Upper lobe of left lung (tissue), 6 donors: ENCODE data around the gene PDXDC1. TPM values are rescaled to one million over a fixed set of nuclear protein-coding genes. Genes with fewer than 3 reads are reported as not detected.
"Not testable (repeated sequence)": the region's sequence is repeated elsewhere in the genome, so short reads cannot be mapped to it uniquely, and the experiment has no call there.

Source experiments
- ATAC-seq, 2 donors: fragments of 200-7000 bp; cut with Tn5 transposase; one replicate each; pipeline ENCODE4 v1.9.1; 2022; ENCODE audit warnings: mild to moderate bottlenecking in 2 of 2, moderate library complexity in 2 of 2; ENCODE audit not compliant: low FRiP score in 2 of 2
- DNase-seq, 2 donors: peaks; one replicate each; pipeline ENCODE4 v3.0.0-alpha.2; 2019 to 2020
- H3K27ac ChIP-seq, 4 donors: fragments of 200-600 bp; sonication (generic); one replicate each; pipeline ENCODE4 v1.5.1; 2016 to 2019
- H3K27me3 ChIP-seq, 4 donors: fragments of 200-600 bp; sonication (generic); one replicate each; pipeline ENCODE4 v1.5.1; 2017 to 2019
- H3K36me3 ChIP-seq, 4 donors: fragments of 200-600 bp; sonication (generic); one replicate each; pipeline ENCODE4 v1.5.1; 2016 to 2019
- H3K4me1 ChIP-seq, 4 donors: fragments of 200-600 bp; sonication (generic); one replicate each; pipeline ENCODE4 v1.5.1; 2018 to 2019
- H3K4me3 ChIP-seq, 4 donors: fragments of 200-600 bp; sonication (generic); one replicate each; pipeline ENCODE4 v1.5.1; 2017 to 2019; ENCODE audit warnings: mild to moderate bottlenecking in 2 of 4, moderate library complexity in 1 of 4
- H3K9me3 ChIP-seq, 4 donors: fragments of 200-600 bp; sonication (generic); one replicate each; pipeline ENCODE4 v1.5.1; 2018 to 2019
- EP300 ChIP-seq, 4 donors: sonication (generic); formaldehyde crosslinking; IDR thresholded peaks; one replicate each; pipeline ENCODE4 v1.5.1; 2017; ENCODE audit warnings: antibody characterized with exemption in 4 of 4, control low read depth in 2 of 4
- POLR2A ChIP-seq, 4 donors: fragments of 450-650 bp; IDR thresholded peaks; one replicate each; pipeline ENCODE4 v1.5.1; 2016 to 2017; ENCODE audit warnings: antibody characterized with exemption in 4 of 4, mild to moderate bottlenecking in 2 of 4
- POLR2AphosphoS5 ChIP-seq, 2 donors: sonication (generic); formaldehyde crosslinking; IDR thresholded peaks; one replicate each; pipeline ENCODE4 v1.5.1; 2017; ENCODE audit warnings: antibody characterized with exemption in 2 of 2
- WGBS, 2 donors: methylation state at CpG; one replicate each; pipeline ENCODE4 v1.1.5; 2017 to 2018; 5-methylcytosine and 5-hydroxymethylcytosine counted together
- total RNA-seq, 6 donors: library from RNA; depleted of rRNA in 4 of 6; stranded (reverse); fragments of >200 nt in 4 of 6; gene quantifications; one replicate each; pipeline versions ENCODE4 v1.1.0 to v1.2.1, GENCODE V29; 2016 to 2021
- TF ChIP-seq, protein P1 (sequence below), 6 experiments: fragments of 450-650 bp in 4 of 6; fragments of 200-600 bp in 2 of 6; sonication (generic) in 2 of 6; IDR thresholded peaks; one replicate each; pipeline ENCODE4 v1.5.1; 2016 to 2019; ENCODE audit warnings: antibody characterized with exemption in 6 of 6
- donor health status: DM: no; HTN: no; CAD: no; lungs with moderate emphysema.
- donor health status: DM: no; HTN: yes; CAD: no; lungs with severe emphysema.

PDXDC1 gene
- total RNA-seq, 6 donors from 2014 or later = 67.1 to 148 (median 85.2) TPM

DNA sequence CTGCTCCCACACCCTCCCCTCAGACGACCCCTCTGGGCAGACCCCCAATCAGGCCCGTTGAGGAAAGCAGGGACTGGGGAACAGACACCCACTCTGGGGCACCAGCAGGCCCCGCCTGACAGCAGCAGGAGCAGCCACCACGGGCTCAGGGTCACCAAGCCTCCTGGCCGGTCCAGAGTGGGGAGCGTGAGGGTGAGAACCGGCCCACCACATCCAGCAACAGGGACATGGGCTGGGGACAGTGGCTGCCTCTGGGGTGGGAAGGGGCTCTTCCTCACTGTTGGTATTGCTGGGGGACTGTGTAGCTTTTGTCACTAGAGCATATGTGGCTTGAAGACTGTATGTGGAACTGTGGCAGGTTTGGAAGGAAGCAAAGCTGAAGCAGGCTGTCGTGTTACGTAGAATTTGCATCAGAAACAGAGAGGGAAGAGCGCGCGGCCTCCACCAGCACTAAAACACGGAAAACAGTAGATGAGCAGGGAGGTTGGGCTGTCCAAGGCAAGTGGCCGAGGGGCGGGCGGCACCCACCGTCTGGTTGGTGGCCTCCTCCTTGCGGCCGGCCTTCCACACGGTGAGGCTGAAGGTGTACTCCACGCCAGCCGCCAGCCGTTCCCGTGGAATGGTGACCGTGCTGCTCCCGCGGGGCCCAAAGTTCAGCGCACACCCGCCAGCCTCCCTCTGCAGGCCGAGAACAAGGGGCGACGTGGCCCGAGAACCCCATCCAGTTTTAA lies 160.1 kb downstream of the PDXDC1 start:
- H3K9me3 ChIP-seq, H3K27me3 ChIP-seq, H3K4me3 ChIP-seq, DNase-seq, H3K4me1 ChIP-seq, H3K27ac ChIP-seq: not testable (repeated sequence)
- H3K36me3 ChIP-seq = peaks cover 0 to 24% (median 10%) of the 10 kb centered on the region in 4 donors
- 88 to 100% methylated on average over 6 to 10 of the region's 33 CpGs for WGBS, 2 donors
- peak; percentile 30 to 35 for ATAC-seq

DNA sequence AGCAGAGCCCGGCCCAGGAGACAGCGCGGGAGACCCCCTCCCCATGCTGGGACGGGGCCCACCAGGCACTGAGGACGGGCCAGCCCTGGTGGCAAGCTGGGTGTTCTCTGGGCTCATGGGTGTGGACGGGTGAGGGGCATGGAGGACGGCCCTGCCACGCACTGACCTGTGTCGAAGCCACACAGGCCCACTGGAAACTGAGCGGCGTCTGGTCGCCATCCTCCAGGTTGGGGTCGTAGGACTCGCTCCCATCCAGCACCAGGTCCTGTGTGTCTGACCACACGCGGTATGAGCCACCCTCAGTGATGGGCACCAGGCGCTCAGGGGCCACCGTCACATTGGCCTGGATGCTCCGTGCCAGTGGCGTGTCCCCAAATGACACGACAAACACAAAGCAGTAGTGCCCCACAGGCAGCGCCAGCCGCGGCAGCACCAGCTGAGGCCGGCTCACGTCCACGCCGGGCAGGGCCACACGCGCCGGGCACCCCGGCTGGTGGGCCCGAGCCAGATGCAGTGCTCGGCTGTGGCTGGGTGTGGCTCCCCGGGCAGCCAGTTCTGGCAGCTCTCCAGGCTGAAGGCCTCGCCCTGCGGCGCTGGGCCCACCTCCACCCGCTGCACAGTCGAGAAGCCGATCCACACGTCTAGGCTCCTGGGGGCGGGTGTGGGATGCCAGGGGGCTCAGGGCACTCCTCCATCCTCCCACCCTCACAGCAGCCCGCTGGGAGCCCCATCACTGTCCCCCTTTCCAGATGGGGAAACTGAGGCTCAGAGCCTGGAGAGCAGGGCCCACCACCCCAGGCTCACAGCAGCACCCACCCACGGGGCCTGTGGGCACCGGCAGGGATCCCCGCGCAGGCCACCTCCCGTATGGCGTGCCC lies 160.9 kb downstream of the PDXDC1 start:
- not testable (repeated sequence) for H3K27ac ChIP-seq, H3K27me3 ChIP-seq, H3K9me3 ChIP-seq, H3K4me1 ChIP-seq, H3K4me3 ChIP-seq
- ATAC-seq (peak; percentile 43 to 68), DNase-seq (peak in 1 of 2 donors; percentile 70)
- WGBS, 2 donors = 0 to 83% methylated on average over 1 to 23 of the region's 50 CpGs
- H3K36me3 ChIP-seq = peaks cover 0 to 17% (median 8%) of the 10 kb centered on the region in 4 donors

DNA sequence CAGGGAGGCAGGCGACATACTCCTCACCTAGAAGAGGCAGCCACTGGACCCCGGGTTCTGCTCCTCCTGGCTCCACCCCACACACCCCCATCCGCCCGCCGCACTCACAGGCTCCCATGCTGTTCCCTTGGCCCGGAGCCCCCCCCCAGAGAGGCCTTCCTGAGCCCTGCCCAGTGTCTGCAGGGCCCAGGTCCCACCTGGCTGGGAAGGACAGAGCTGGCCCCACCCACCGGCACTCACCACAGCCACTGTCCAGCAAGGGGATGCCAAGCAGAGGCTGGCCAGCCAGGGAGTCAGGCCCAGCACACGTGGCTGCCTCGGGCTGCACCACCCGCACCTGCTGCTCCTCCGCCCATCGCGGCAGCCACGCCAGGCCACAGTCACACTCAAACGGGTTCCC lies 162.7 kb downstream of the PDXDC1 start:
- H3K27me3 ChIP-seq, H3K27ac ChIP-seq, ATAC-seq, H3K4me3 ChIP-seq, H3K9me3 ChIP-seq: not testable (repeated sequence)
- H3K36me3 ChIP-seq = peaks cover 0 to 16% (median 3%) of the 10 kb centered on the region in 4 donors
- peaks cover 0 to 22% (median 9%) of the 10 kb centered on the region in 4 donors for H3K4me1 ChIP-seq
- 97% methylated on average over 7 of the region's 15 CpGs; no CpG with 5 or more reads in 1 of the 2 donors for WGBS, 2 donors
- DNase-seq = peak in 1 of 2 donors; percentile 45

DNA sequence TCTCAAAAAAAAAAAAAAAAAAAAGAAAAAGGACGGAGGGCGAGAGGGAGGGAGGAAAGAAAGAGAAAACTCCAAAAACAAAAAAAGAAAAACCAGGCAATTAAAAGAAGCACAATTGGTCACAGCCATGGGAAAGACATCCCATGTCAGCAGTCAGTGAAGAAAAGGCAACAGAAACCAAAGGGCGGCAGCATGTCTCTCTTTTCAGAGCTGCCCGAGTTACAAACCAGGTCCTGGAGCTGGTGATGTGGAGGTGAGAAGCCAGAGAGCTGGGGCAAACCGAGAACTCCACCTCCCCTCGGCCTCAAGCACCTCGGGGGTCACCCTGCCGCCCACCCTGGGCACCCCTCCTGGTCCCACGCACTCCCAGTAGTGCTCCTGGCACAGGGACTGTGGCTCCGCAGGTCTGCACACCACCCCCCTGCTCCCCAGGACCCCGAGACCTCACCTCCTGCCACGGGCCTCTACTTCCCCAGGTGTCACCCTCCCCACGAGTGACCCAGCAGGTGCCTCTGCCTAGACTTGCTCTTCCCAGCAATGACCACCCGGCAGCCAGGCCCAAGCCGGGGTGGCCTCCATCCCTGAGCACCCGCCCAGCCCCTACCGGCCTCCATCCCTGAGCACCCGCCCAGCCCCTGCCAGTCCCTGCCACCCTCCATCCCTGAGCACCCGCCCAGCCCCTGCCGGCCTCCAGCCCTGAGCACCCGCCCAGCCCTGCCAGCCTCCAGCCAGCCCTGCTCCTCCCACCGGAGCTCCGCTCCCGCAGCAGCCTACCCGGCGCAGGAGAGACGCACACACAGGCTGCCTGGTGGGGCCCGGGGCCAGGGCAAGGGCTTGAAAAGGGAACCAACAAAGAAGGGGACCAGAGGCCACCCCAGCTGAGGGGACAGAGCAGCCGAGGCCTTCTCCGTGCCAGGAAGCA lies 165.9 kb downstream of the PDXDC1 start:
- peaks cover 26 to 54% (median 33%) of the 10 kb centered on the region in 4 donors for H3K4me1 ChIP-seq
- not testable (repeated sequence) for H3K9me3 ChIP-seq, H3K4me3 ChIP-seq, H3K27me3 ChIP-seq, H3K36me3 ChIP-seq
- 76 to 85% methylated on average over 7 to 23 of the region's 30 CpGs for WGBS, 2 donors
- H3K27ac ChIP-seq = peak overlapping the region in 1 of 4 donors; percentile 54
- DNase-seq (peak in 1 of 2 donors; percentile 82), ATAC-seq (peak; percentile 11 to 24)

DNA sequence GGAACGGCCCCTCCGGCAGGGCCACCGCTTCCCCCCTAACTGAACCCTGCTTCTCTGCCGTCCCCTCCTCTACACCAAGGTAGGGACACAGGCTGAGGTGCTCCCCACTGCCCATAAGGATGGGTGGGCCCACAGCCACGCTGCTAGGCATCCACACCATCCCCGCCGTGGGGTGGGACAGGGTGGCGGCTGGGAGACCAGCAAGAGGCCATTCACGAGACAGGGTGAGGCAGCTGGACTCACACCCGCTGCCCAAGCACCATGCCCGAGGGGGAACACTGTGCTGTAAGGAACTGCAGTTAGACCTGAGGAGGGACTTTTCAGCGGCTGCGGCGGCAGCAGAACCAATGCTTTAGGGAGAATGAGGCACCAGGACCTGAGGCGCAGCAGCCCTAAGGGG lies 166.8 kb downstream of the PDXDC1 start:
- peak in 1 of 2 donors; percentile 72 for DNase-seq
- Histone ChIP-seq H3K36me3 (no peaks in the 10 kb centered on the region), H3K27me3 (no peaks in the 10 kb centered on the region), H3K4me1 (peaks cover 33 to 60% (median 39%) of the 10 kb centered on the region in 4 donors), H3K9me3 (no peaks in the 10 kb centered on the region), H3K4me3 (no peak overlapping the region), H3K27ac (peak overlapping the region in 2 of 4 donors; percentile 61)
- ATAC-seq = no peak
- TF ChIP-seq, protein P1, sequence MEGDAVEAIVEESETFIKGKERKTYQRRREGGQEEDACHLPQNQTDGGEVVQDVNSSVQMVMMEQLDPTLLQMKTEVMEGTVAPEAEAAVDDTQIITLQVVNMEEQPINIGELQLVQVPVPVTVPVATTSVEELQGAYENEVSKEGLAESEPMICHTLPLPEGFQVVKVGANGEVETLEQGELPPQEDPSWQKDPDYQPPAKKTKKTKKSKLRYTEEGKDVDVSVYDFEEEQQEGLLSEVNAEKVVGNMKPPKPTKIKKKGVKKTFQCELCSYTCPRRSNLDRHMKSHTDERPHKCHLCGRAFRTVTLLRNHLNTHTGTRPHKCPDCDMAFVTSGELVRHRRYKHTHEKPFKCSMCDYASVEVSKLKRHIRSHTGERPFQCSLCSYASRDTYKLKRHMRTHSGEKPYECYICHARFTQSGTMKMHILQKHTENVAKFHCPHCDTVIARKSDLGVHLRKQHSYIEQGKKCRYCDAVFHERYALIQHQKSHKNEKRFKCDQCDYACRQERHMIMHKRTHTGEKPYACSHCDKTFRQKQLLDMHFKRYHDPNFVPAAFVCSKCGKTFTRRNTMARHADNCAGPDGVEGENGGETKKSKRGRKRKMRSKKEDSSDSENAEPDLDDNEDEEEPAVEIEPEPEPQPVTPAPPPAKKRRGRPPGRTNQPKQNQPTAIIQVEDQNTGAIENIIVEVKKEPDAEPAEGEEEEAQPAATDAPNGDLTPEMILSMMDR (IDR thresholded peaks at IDR 0.05) = no peak
- no peak for TF ChIP-seq EP300 (IDR thresholded peaks at IDR 0.05)
- TF ChIP-seq POLR2A (IDR thresholded peaks at IDR 0.05) = no peak
- TF ChIP-seq POLR2AphosphoS5 (IDR thresholded peaks at IDR 0.05) = no peak
- WGBS, 2 donors = 86 to 88% methylated on average over 8 to 15 of the region's 15 CpGs

DNA sequence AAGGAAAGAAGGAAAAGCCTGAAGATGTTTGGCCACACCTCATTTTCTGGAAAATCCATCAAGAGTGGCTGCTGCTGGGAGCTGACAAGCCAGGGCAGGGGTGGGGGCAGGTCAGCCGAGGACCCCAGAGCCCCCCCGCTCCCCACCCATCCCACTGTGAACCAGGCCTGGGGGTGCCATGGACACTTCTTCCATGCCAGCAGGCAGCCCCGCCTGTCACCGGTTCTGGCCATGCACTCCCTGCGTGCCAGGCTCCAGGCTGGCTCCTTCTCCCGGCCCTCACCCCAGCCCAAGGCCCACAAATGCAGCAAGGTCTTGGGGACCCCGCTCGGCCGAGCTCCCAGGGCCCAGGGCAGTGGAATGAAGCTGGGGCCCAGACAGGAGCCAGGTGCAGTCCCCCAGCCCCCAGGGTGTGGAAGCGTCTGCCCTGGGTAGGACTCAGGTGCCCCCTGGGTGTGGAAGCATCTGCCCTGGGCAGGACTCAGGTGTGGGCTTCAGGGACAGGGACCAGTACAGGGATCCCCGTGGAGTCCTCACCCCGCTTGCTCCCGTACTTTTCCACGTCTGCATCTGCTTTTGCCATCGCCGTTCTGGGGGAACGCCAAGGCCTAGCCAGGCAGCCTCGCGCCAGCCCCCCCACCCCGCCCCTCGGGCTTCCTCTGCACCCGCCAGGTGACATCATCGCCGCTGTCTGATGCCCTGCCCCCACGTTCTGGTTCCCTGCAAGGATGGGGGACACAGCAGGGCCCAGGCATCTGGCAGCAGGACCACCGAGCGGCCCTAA lies 167.5 kb downstream of the PDXDC1 start:
- H3K27me3 ChIP-seq, H3K4me3 ChIP-seq, H3K36me3 ChIP-seq, H3K9me3 ChIP-seq: not testable (repeated sequence)
- peak; percentile 6 to 7 for ATAC-seq
- H3K4me1 ChIP-seq = peaks cover 33 to 66% (median 41%) of the 10 kb centered on the region in 4 donors
- peak overlapping the region in 2 of 4 donors; percentile 61 to 88 for H3K27ac ChIP-seq
- 65% methylated on average over 15 of the region's 27 CpGs; no CpG with 5 or more reads in 1 of the 2 donors for WGBS, 2 donors
- peak in 1 of 2 donors; percentile 54 for DNase-seq

DNA sequence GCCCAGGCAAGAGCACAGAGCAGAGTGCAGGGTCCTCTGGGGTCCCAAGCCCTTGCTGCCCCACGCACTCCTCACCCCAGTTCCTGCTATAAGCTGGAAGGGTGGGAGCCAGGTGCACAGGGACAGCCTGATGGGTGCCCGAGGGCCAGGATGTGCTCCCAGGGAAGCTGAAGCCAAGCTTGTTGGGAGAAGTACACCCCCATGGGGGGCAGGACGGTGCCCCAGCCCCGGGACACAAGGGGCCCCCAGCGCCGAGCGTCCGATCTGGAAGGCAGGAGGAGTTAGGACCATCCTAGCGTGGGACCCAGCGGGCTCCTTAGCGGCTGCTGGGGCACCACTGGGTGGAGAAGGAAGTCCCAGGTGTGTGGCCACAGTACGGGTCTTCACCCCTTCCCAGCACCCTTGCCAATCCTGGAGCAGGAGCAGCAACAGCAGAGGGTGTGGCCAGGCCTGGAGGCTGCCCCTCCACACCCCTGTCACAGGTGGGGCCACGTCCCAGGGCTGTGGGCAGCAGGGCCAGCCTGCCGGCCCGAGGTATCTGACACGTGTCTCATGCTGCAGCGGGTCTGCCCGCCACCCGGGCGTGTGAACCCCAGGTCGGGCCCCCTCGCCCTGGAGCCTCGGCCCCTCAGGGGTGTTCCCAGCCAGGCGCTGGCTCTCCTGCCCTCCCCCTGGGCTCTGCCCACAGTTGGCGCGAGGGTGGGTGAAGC lies 168.2 kb downstream of the PDXDC1 start:
- H3K4me1 ChIP-seq = peaks cover 33 to 68% (median 42%) of the 10 kb centered on the region in 4 donors
- 100% methylated on average over 1 of the region's 26 CpGs; no CpG with 5 or more reads in 1 of the 2 donors for WGBS, 2 donors
- not testable (repeated sequence) for H3K4me3 ChIP-seq, H3K27me3 ChIP-seq, H3K9me3 ChIP-seq, ATAC-seq, H3K36me3 ChIP-seq
- peak in 1 of 2 donors; percentile 72 for DNase-seq
- H3K27ac ChIP-seq = peak overlapping the region; percentile 74 to 88 (median 82)

DNA sequence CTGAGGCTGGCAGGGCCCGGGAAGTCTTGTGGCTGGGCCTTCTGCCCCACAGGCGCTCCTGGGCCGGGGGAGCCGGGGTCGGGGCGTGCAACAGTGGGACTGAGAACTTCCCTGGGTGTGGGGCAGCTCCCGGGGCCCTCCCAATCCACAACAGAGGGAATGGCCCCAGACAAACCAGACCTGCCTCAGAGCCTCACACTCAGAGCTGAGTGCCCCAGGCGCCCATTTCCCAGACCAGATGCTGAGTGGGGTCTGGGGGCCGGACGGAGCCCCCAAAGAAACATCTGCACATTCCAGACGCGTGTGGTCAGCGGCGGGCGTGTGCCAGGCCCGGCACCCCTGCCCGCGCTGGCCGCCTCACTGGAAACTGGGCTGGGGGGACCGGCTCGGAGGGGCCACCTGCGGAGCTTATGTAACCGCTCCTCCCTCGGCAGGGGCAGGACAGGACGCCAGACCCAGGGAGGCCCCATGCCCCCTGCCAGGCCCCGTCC lies 168.8 kb downstream of the PDXDC1 start:
- not testable (repeated sequence) for H3K9me3 ChIP-seq, H3K36me3 ChIP-seq, ATAC-seq, H3K27me3 ChIP-seq
- Histone ChIP-seq H3K4me3 (peak overlapping the region in 3 of 4 donors; percentile 10 to 29 (median 28)), H3K4me1 (peaks cover 33 to 68% (median 42%) of the 10 kb centered on the region in 4 donors), H3K27ac (peak overlapping the region; percentile 74 to 88 (median 82))
- peak in 1 of 2 donors; percentile 79 for DNase-seq
- WGBS, 2 donors = 15% methylated on average over 15 of the region's 26 CpGs; no CpG with 5 or more reads in 1 of the 2 donors
